Nephron progenitor cell (in vitro differentiated cells): ENCODE measurements around the gene TAS2R42.

Source experiments
- DNase-seq: peaks from one replicate; pipeline ENCODE4 v3.0.0; 2021
- H3K27ac Mint-ChIP-seq: 2 replicates; pipeline ENCODE4 v1.8.0; 2021; ENCODE audit warnings: mild to moderate bottlenecking, moderate library complexity, mixed read lengths
- H3K27me3 Mint-ChIP-seq: 2 replicates; pipeline ENCODE4 v1.8.0; 2021; ENCODE audit warnings: mild to moderate bottlenecking, low read depth, mixed read lengths; ENCODE audit not compliant: poor library complexity
- H3K36me3 Mint-ChIP-seq: 2 replicates; pipeline ENCODE4 v1.8.0; 2021; ENCODE audit warnings: low read depth, mixed read lengths
- H3K4me1 Mint-ChIP-seq: 2 replicates; pipeline ENCODE4 v1.8.0; 2021; ENCODE audit warnings: mixed read lengths
- H3K4me3 Mint-ChIP-seq: 2 replicates; pipeline ENCODE4 v1.8.0; 2021; ENCODE audit warnings: mild to moderate bottlenecking, moderate library complexity, mixed read lengths
- H3K9me3 Mint-ChIP-seq: 2 replicates; pipeline ENCODE4 v1.8.0; 2021; ENCODE audit warnings: mild to moderate bottlenecking, moderate library complexity, mixed read lengths
- TF ChIP-seq, protein P1 (sequence below): fragments of 200-600 bp; sonication (generic); IDR thresholded peaks from 2 replicates; pipeline ENCODE4 v1.5.0; 2021; ENCODE audit warnings: antibody characterized with exemption

The TAS2R42 gene

DNA sequence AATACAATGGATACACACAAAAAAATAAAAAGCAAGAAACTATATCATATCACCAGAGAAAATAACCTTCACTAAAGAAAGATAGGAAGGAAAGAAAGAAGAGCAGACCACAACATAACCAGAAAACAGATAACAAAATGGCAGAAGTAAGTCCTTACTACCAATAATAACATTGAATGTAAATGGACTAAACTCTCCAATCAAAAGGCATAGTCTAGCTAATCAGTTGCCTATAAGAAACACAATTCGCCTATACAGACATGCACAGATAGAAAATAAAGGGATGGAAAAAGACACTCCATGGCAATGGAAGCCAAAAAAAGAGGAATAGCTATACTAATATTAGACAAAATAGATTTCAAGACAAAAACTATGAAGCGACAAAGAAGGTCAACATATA lies 43.4 kb downstream of the TAS2R42 start:
- Mint-ChIP-seq H3K36me3 (peaks cover 85% of the 10 kb centered on the region), H3K4me3 (no peak overlapping the region), H3K4me1 (no peaks in the 10 kb centered on the region), H3K27ac (no peak overlapping the region), H3K9me3 (peaks cover 77% of the 10 kb centered on the region), H3K27me3 (no peaks in the 10 kb centered on the region)
- no peak for DNase-seq
- TF ChIP-seq, protein P1, sequence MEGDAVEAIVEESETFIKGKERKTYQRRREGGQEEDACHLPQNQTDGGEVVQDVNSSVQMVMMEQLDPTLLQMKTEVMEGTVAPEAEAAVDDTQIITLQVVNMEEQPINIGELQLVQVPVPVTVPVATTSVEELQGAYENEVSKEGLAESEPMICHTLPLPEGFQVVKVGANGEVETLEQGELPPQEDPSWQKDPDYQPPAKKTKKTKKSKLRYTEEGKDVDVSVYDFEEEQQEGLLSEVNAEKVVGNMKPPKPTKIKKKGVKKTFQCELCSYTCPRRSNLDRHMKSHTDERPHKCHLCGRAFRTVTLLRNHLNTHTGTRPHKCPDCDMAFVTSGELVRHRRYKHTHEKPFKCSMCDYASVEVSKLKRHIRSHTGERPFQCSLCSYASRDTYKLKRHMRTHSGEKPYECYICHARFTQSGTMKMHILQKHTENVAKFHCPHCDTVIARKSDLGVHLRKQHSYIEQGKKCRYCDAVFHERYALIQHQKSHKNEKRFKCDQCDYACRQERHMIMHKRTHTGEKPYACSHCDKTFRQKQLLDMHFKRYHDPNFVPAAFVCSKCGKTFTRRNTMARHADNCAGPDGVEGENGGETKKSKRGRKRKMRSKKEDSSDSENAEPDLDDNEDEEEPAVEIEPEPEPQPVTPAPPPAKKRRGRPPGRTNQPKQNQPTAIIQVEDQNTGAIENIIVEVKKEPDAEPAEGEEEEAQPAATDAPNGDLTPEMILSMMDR: no peak

DNA sequence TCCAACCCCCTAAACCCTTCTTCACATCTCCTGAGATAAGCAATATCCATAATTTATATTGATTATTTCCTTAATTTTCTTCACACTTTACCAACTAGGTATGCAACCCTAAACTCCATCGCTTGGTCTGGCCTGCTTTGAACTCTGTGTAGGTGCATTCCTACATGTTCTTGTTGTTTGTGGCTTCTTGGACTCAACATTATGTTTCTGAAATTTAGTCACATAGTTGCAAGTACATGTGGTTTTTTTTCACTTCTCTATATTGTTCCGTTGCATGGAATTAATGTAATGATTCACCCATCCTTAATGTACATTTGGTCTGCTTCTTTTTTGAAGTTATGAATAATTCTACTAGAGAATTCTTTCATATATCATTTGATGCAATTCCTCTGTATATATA lies 50.7 kb downstream of the TAS2R42 start:
- Mint-ChIP-seq H3K4me1 (no peaks in the 10 kb centered on the region), H3K36me3 (peaks cover 56% of the 10 kb centered on the region), H3K4me3 (no peak overlapping the region), H3K9me3 (peaks cover 15% of the 10 kb centered on the region), H3K27ac (no peak overlapping the region), H3K27me3 (no peaks in the 10 kb centered on the region)
- TF ChIP-seq, protein P1: no peak
- DNase-seq: no peak
